DLD1 (cell line): ENCODE results near the gene PCNX2.
"Not testable (repeated sequence)": the region's sequence is repeated elsewhere in the genome, so short reads cannot be mapped to it uniquely, and the experiment has no call there.

Source experiments
- in situ Hi-C: cut with HindIII; loops from 2 replicates; pipeline ENCODE4 v1.10.0; 2017; ENCODE audit warnings: low sequenced_read_pairs

The PCNX2 gene

DNA sequence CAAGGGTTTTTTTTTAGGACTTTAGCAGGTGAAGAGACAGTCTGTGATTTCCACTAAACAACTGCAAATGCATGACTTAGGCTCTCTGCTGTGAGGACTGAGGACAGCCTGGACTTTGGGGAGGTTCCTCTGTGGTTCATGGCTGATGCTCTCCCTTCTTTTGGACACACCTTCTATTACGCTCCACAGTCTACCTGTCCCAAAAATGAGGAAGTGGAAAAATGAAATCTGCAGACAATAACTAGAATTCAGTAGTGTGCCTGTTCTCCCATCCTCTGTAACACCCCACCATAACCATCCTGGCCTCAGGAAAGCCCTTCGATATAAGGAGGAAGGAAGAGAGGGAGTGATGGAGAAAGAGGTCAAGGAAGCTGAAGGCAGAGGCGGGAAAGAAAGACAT lies 276.4 kb downstream of the PCNX2 start:
- in situ Hi-C loops, result no loop called here

DNA sequence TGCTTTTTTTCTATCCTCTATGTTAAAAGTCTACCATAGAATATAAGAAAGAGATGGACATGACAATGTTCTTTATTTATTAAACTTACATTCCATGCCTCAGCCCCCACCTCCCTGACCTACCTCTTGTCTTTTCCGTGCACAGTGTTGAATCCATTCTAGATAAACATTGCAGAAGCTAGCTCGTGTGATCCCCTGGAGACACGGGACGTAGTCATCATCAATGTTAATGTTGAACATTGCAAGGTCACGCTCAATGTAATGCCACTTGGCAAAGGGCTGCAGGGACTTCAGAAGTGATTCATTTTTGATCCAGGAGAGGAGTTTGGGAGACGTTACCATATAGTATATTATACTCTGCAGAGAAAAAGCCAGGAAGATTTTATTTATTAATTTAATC lies 278.7 kb downstream of the PCNX2 start:
- in situ Hi-C loops, result no loop called here

DNA sequence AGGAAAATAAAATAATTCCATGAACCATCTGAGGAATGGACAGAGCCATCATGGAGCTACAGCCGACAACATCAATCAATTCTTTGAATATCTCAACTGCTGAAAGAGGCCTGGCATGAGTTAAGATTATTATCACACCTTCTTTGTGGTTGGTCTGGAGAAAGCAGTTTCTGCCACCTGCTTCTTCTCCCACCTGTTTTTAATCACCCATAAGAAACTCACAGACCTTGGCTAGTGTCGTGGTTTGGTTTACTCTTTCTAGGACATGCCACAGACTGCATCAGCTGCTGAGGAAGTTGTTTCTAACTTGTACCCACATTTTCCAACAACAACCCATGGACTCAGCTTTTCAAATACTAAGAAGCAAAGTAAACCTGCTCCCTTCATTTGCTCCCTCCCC lies 279.6 kb downstream of the PCNX2 start:
- in situ Hi-C loops, result no loop called here

DNA sequence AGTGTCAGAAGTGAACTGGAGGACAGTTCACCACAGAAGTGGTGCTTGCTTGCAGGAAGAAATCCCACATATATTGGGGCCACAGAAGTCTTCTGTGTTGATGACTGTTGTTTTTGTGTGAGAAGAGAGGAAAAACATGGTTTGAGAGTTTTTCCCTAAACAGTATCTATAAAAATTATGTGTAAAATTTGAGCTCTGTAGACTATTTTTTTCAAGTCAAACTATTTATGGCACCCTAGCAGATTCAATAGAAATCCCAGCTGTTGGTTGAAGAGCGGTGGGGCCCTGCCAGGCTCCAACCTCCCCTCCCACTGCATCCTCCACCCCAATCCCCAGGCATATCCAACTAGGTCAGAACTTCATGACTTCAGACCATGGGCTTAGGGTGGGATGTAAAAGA lies 283.5 kb downstream of the PCNX2 start:
- in situ Hi-C loops, result no loop called here

DNA sequence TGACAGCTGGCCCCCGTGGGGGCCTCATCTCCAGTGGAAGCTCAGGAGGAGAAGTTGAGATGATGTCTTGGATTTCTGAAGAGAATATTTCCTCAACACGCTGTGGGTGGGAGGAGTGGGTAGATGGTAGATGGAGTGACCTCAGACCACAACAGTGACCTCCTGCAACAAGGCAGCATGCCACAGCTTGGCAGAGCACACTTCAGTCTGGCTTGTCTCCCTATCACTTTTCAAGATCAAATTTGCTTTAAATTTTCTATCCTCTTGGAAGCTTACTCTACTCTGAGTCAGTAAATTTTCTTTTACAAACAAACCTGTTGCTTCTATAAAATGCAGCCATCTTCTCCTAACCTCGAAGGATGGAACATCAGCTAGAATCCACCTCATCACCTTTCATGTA lies 285.4 kb downstream of the PCNX2 start:
- in situ Hi-C loops, result no loop called here

DNA sequence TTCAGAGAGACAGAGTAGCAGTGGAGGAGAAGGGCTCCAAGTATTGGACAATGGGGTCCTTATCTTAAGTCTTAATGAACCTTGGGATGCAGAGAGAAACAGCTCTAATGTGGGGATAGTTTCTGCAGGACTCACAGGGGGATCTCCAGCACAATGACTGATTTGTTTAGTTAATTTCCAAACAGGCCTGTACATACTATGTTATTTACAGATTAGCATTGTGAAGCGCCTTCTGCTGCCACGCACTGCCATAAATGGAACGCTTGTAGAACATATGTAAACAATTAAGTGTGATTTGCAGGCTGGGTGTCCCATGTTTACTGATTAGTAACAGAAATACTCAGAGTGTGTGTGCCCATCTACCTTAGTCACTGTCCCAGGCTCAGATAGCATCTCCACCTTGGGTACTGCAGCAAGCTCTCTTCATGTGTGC lies 289.0 kb downstream of the PCNX2 start:
- in situ Hi-C loops, result no loop called here

DNA sequence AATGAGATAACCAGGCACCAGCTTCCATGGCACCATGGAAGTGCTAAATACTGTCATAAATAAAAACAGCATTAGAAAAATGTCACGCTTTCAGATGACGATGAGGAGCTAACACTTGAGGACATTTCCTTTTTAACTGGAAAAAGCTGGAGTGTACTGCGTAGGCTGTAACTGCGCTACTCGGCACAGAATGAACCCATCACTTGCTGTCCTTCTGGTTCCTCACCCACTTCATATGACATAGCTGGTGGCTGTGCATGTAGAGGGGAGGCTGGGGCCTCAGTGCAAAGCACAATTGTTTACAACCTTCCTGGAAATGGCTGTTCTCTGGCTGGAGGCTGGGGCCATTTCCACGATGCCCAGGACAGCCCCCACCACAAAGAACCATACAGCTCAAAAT lies 289.4 kb downstream of the PCNX2 start:
- in situ Hi-C loops, result no loop called here

DNA sequence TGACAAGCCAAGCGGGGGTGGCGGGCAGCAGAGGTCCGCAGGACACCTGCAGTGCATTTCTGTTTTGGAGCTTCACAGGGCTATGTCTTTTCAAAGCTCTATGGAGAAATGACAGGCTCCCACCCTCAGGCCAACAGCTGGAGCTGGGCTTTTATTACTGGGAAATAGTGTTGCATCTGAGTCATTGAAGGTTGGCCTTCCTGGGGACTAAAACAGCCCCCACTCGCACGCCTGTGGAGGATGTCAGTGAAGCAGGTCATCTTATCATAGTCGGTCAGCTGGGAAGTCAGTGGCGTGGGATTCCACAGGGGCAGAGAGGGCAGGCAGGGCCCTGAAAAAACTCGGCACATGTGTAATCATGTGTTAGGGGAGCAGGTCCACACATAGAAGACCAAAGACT lies 289.8 kb downstream of the PCNX2 start:
- in situ Hi-C loops, result no loop called here

DNA sequence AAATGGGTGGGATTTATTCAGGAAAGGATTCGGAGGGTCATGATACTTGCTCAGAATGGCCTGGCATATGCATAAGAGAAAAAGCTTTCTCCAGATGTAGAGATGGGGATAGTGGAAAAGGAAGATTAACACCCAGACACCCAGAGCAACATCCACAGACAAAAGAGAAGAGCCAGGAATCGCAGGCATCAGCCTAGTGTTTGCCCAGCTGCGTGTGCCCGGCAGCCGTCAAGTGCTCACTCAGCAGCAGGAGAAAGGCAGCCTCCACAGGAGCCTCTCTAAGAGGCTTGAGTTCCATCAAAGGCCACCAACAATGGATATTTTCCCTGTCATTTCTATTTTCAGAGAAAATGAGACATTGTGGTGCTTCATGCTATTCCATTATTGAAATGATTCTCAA lies 290.4 kb downstream of the PCNX2 start:
- in situ Hi-C loops, result no loop called here

DNA sequence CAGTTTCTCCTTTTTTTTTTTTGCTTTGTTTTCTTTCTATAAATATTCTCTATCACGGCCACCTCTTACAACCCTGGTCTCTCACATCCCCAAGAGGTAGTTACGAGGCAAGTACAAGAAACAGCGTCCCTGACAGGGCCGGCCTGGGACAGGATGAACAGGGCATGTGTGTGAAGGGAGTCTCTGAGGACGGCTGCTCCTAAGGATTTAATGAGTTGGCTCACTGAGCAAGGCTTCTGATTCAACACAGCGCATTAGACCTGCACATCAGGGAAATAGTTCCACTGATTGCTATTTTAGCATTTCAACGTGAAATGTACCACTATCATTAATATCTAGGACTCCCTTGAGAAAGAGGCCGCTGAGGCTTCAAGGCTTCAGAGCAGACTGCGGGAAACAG lies 291.1 kb downstream of the PCNX2 start:
- in situ Hi-C loops, result no loop called here

DNA sequence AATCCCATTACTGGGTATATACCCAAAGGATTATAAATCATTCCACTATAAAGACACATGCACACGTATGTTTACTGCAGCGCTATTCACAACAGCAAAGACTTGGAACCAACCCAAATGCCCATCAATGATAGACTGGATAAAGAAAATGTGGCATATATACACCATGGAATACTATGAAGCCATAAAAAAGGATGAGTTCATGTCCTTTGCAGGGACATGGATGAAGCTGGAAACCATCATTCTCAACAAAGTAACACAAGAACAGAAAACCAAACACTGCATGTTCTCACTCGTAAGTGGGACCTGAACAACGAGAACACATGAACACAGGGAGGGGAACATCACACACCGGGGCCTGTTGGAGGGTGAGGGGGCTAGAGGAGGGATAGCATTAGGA lies 291.9 kb downstream of the PCNX2 start:
- in situ Hi-C loops, result not testable (repeated sequence)

DNA sequence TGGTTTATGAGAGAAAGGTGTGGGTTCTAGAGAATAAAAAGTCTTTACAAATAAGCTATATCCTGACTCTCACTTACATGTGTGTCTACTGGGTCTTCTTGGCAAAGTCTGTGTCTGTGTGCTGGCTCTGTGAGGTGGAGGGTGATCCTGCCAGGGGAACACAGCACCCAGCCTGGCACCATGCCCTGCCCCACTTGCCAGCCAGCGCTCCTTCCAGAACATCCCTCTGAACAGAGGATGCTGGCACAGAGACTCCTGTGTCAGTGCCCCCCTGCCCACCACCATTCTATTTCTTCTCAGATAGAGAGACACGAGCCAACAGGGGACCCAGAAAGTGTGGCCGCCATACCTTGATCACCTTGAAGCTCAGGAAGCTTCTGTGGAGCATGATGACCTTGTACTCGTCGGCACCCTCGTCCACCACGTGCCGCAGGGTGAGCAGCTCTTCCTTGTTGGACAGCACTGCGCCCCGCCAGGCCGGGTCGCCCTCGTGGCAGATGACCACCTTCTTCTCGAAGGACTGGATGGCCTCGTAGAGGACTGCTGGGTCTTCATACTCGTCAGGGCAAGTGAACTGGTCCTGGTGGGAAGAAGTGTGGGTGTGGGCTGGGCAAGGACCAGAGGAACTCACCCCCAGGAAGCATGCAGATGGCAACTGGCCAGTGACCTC lies 295.4 kb downstream of the PCNX2 start:
- in situ Hi-C loops, result no loop called here

DNA sequence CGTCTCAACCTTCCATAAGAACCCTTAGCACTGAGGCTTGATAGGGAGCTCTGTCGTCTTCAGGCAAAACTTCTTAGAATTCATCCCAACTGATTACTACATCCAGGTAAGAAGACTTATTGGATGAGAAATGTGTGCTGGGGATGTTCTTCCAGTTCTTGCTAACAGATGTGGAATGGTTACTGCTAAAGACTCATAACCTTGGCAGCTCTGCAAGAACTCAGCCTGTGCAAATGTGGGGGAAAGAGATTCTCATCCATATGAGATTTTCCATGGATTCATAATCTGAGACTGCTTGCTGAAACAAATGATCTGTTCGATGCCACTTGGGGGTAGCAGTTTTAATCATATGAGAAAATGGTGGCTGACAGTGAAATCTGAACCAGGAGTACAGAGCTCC lies 296.9 kb downstream of the PCNX2 start:
- in situ Hi-C loops, result no loop called here

DNA sequence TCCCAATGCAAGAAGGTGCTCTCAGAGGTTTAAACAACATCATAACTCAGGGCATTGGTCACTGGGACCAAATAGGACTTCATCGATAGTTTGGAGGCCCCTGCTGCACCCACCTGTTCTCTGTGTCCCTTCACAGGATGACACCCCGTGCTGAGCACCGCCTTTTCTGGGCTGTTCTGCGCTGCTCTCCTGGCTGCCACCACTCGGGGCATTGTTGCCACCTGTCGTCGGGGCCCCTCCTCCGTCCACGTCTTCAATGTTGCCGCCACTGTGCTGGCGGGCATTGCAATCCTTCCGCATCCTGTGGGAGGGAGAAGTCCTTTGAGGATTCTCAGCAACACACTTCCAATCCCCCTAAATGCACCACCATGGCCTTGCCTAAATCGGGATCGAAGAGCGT lies 297.4 kb downstream of the PCNX2 start:
- in situ Hi-C loops, result no loop called here

DNA sequence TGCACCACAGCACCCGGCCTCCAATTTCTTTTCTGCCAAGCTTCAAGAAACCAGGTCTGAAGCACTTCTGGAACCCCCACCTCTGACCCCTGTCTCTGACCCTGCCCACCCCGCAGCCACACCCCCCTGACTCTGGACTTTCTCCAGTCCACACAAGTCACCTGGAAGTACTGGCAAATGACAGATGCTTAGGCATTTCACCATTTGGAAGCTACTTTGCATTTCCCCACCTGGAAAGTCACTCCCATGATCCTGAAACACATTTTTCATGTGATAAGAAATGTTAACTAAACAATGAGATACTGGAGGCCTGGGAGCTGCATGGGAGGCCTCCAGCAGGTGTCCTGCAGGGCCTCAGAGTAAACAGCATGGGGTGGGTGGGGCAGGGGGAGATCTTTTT lies 299.4 kb downstream of the PCNX2 start:
- in situ Hi-C loops, result no loop called here

DNA sequence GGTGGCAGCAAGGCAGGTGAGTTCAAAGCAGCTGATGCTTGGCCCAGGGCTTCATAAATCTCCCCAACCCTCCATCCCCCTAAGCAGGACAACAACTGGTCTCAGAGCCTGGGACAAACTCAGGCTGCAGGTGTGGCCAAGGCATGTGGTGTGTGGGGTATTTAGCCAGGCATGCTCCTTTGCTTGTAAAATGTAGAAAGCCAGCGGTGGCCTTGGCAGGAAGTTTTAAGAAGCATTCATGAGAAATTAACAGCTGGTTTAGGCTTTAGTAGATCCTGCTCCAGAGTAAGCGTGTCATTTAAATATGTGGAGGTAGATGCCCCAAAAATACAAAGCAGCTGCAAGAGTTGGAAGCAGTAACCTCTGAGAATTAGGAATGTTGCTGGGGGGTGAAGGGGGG lies 300.3 kb downstream of the PCNX2 start:
- in situ Hi-C loops, result no loop called here

DNA sequence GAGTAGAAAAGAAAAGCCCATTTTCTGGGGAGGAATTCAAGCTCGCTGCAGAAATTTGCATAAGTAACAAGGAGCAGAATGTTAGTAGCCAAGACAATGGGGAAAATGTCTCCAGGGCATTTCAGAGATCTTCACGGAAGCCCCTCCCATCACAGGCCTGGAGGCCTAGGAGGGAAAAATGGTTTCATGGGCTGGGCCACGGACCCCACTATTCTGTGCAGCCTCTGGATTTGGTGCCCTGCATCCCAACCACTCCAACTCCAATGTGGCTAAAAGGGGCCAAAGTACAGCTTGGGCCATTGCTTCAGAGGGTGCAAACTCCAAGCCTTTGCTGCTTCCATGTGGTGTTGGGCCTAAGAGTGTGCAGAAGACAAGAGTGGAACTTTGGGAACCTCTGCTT lies 302.0 kb downstream of the PCNX2 start:
- in situ Hi-C loops, result no loop called here

DNA sequence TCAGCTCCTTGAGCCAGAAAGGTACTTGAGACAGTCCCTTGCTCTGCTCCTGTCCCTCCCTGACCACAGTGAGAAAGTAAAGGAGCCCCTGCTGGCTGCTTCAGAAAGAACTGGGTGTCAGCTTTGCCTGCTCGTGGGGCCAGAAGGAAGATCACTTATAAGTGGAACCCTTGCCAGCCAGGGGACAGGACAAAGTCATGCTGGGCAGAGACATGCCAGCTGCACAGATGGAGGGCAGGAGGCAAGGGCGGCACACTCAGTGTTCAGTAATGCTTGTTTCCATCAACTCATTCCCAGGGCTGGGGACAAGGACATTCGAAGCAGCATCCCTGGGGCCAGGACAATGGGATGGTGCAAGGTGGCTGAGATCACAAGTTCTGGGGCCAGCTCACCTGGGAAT lies 303.3 kb downstream of the PCNX2 start:
- in situ Hi-C loops, result no loop called here

DNA sequence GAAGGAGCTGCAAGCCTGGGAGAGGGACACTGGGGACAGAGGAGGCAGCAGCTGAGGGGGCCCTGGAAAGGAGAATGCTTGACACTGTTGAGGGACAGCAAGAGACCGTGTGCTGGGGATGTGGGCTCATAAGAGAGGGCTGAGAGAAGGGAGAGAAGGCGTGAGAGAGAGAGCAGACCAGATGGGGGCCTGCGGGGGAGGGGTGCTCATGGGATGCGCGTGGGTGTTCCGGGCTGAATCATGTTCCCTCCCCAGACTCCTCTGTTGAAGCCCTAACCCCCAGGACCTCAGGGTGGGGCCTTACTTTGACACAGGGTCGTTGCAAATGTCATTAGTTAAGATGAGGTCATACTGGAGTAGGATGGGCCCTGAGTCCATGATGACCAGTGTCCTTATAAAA lies 304.3 kb downstream of the PCNX2 start:
- in situ Hi-C loops, result no loop called here

DNA sequence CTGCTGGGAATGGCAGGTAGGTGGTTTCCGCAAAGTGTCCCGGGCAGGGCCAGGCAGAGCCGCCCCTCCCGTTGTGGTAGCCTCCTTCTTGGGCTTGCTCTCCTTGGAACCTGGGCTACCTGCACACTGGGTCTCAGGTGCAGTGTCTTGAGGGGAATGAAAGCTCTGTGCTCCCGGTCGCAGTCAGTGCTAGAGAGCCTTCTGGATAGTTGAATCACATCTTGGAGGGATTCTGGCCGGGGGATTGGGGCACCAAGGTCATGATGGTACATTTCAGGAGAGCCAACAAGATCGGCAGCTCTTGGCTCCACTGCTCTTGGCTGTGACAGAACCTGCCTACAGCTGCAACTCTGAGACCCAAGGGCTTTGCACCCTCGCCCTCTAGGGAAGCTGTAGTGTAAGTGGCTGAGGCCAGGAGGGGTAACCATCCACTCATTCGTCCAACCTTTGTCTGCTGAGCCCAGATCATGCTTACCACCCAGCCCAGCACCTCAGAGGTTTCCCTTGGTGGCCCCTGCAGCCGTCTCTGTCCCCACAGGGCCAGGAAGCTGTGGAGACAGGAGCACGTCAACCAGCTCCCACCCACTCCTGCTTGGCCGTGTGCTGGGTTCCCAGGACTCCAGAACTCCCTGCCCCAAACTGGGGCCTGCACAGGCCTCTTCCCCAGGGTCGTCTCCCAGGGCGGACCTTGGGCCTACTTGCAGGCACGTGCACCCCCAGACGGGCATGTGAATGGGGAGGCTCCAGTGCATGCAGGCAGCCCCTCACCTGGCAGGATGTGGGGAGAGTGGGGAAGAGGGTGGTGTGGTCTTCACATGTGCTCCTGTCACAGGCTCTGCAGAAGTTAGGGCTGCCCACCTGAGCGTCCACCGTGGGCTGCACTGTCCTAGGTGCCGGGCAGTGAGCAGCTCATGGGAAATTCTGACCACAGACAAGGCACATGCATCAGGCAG lies 305.1 kb downstream of the PCNX2 start:
- in situ Hi-C loops, result no loop called here

DNA sequence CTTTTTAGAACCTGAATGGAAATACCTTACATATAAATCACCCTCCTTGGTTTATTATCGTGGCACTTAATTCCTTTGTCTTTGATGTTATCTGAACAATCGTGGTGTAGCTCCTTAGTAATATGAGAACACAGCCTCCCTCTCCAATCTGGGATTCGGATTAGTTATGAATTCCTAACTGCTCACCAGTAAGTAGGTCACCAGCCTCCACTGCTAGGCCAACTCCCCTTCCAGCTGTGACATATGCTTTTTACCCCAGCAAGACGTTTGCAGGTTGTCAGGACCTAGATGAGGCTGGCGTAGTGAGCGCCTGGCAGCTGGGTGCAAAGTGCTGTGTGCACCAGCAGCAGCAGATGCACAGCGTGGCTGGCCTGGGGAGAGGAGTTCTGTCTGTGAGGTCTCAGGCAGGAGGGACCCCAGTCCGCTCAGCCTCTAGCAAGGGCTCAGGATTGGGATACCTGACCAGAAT lies 306.9 kb downstream of the PCNX2 start:
- in situ Hi-C loops, result no loop called here

DNA sequence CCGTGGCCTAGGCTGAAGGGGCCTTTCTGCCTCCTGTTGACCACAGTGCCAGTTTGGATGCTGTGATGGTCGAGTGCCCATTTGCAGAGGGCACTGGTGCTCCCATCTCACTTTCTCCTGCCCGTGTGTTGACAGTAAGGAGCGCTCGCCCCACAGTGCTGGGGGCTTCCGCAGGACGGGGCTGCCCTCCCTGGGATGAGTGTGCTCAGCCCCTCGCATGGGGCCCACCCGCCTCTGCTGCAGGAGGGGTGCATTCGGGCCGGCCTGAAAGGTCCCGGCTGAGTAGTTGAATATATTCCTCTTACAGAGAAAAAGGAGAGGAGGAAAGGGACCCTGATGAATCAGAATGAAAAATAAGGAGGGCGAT lies 307.8 kb downstream of the PCNX2 start:
- in situ Hi-C loops, result no loop called here
